ENCODE results near the gene SYMPK.

SYMPK gene

GRCh38 chr19:45785781-45786532, 77.0 kb downstream of the SYMPK start:
- peaks cover 29% of the 10 kb centered on the region for H3K4me1 ChIP-seq (ENCODE audit: control insufficient read depth, insufficient read depth, low read length, unreplicated experiment)
- H3K79me2 ChIP-seq (ENCODE audit: control insufficient read depth, insufficient read depth, low read length, unreplicated experiment), result peaks cover 3% of the 10 kb centered on the region
- no peak overlapping the region for H3K27ac ChIP-seq (ENCODE audit: low read depth, low read length)
- H2AFZ ChIP-seq (ENCODE audit: low read length, unreplicated experiment), result no peak overlapping the region
- no peaks in the 10 kb centered on the region for H3K27me3 ChIP-seq (ENCODE audit: insufficient read depth, low read length)
- H3K4me3 ChIP-seq (ENCODE audit: low read depth, low read length), result no peak overlapping the region
- H3K36me3 ChIP-seq (ENCODE audit: insufficient read depth, low read length), result peaks cover 3% of the 10 kb centered on the region; the same call in 1 of the 2 replicates

- H3K27ac ChIP-seq (ENCODE audit: low read depth, low read length), result no peak overlapping the region
- no peak overlapping the region for H3K4me3 ChIP-seq (ENCODE audit: low read depth, low read length)
- no peaks in the 10 kb centered on the region for H3K27me3 ChIP-seq (ENCODE audit: insufficient read depth, low read length)
- H3K79me2 ChIP-seq (ENCODE audit: control insufficient read depth, insufficient read depth, low read length, unreplicated experiment), result no peaks in the 10 kb centered on the region
- peaks cover 30% of the 10 kb centered on the region for H3K4me1 ChIP-seq (ENCODE audit: control insufficient read depth, insufficient read depth, low read length, unreplicated experiment)
- no peak overlapping the region for H2AFZ ChIP-seq (ENCODE audit: low read length, unreplicated experiment)
- H3K36me3 ChIP-seq (ENCODE audit: insufficient read depth, low read length), result peaks cover 4% of the 10 kb centered on the region; the same call in 1 of the 2 replicates
These were observed 77.8 kb downstream of the SYMPK start for GRCh38 chr19:45785097-45785496.

GRCh38 chr19:45784096-45784495, 78.9 kb downstream of the SYMPK start:
- H3K36me3 ChIP-seq (ENCODE audit: insufficient read depth, low read length), result 0 out of 2 replicates have a peak, but pooled peaks cover 6% of the 10 kb centered on the region
- H3K27ac ChIP-seq (ENCODE audit: low read depth, low read length), result peak overlapping the region; percentile 77; the same call in 1 of the 2 replicates
- no peaks in the 10 kb centered on the region for H3K79me2 ChIP-seq (ENCODE audit: control insufficient read depth, insufficient read depth, low read length, unreplicated experiment)
- no peak overlapping the region for H2AFZ ChIP-seq (ENCODE audit: low read length, unreplicated experiment)
- no peak overlapping the region for H3K4me3 ChIP-seq (ENCODE audit: low read depth, low read length)
- no peaks in the 10 kb centered on the region for H3K27me3 ChIP-seq (ENCODE audit: insufficient read depth, low read length)
- peaks cover 30% of the 10 kb centered on the region for H3K4me1 ChIP-seq (ENCODE audit: control insufficient read depth, insufficient read depth, low read length, unreplicated experiment)

GRCh38 chr19:45782820-45783785, 79.8 kb downstream of the SYMPK start:
- no peak overlapping the region for H3K4me3 ChIP-seq (ENCODE audit: low read depth, low read length)
- H2AFZ ChIP-seq (ENCODE audit: low read length, unreplicated experiment), result no peak overlapping the region
- H3K4me1 ChIP-seq (ENCODE audit: control insufficient read depth, insufficient read depth, low read length, unreplicated experiment), result peaks cover 30% of the 10 kb centered on the region
- no peaks in the 10 kb centered on the region for H3K79me2 ChIP-seq (ENCODE audit: control insufficient read depth, insufficient read depth, low read length, unreplicated experiment)
- H3K27ac ChIP-seq (ENCODE audit: low read depth, low read length), result peak overlapping the region; percentile 77
- H3K27me3 ChIP-seq (ENCODE audit: insufficient read depth, low read length), result no peaks in the 10 kb centered on the region
- 0 out of 2 replicates have a peak, but pooled peaks cover 11% of the 10 kb centered on the region for H3K36me3 ChIP-seq (ENCODE audit: insufficient read depth, low read length)

DNA sequence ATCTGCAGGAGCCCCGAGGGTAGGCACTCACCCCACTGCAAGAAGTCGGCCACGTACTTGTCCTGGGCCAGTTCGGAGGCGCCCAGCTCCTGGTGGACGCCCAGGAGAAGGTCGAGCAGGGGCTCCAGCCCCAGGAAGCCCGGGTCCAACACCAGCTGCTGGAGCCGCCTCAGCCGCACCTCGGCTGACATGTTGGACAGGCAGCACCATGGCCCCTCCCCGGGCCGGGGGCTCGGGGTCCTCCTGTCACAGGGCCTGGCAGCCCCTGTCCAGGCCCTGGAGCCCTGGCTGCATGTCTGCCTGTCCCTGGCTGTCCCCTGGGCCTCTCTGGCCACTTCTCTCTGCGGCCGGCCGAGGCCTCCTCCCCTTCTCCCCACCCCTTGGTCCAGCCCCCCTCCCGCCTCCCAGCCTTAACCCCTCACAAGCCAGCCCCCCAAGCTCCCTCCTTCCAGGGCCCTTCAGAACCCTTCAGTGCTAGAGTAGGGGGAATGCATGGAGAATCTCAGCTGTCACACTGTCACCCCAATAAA, 80.7 kb downstream of the SYMPK start, which contains the start of gene DMPK:
DMPK (minus strand) TSS at position 329 of the 530 bp plus-strand sequence; CDS start at position 191, 138 bp downstream.
- H3K27ac ChIP-seq (ENCODE audit: low read depth, low read length), result peak within 1 kb of the TSS; percentile 77
- H3K27me3 ChIP-seq (ENCODE audit: insufficient read depth, low read length), result no peaks in the 10 kb centered on the region
- no peaks in the 10 kb centered on the region for H3K79me2 ChIP-seq (ENCODE audit: control insufficient read depth, insufficient read depth, low read length, unreplicated experiment)
- H3K4me3 ChIP-seq (ENCODE audit: low read depth, low read length), result no peak within 1 kb of the TSS
- peaks cover 30% of the 10 kb centered on the region for H3K4me1 ChIP-seq (ENCODE audit: control insufficient read depth, insufficient read depth, low read length, unreplicated experiment)
- no peak within 1 kb of the TSS for H2AFZ ChIP-seq (ENCODE audit: low read length, unreplicated experiment)
- 0 out of 2 replicates have a peak, but pooled peaks cover 11% of the 10 kb centered on the region for H3K36me3 ChIP-seq (ENCODE audit: insufficient read depth, low read length)

DNA sequence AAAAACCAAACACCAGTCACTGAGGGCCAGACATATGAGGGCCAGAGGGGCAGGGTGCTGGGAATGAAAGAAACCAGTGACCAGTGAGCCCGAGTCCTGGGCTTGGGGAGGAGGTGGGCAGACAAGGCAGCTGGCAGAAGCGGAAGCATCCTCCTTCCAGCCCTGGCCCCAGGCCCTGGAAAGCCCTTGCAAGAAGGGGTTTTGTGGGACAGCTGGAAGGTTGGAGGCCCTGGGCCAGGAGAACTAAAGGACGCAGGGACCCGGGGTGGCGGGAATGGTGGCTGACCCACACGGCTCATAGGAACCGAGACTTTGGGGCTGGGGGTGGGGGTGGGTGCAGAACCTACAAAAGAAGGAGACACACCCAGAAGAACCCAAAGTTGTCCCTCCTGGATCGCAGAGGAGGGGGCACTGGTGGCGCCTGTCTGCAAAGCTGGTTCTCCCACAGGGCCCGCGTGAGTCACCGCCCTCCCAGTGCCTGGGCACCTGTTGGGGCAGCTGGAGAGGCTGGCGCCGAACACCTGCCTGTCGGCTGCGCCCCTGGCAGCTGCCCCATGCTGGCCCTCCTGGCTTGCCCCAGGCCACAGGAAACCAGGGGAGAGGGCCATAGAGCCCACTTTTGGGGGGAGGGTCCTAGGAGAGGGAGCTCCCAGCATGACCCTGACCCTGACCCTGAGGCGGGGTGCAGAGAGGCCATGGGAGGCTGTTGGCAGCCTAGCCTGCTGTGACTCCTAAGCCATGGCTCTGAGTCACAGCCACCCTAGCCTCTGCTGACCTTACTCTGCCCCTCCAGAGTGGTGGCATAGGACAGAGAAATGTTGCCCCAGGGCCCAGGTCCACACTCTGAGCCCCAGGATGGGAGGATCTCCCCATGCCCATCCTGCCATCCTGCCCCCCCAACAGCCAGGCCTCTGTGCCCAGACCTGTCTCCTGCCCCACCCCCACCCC, 81.5 kb downstream of the SYMPK start:
- no peak overlapping the region for H2AFZ ChIP-seq (ENCODE audit: low read length, unreplicated experiment)
- H3K79me2 ChIP-seq (ENCODE audit: control insufficient read depth, insufficient read depth, low read length, unreplicated experiment), result no peaks in the 10 kb centered on the region
- H3K27me3 ChIP-seq (ENCODE audit: insufficient read depth, low read length), result no peaks in the 10 kb centered on the region
- H3K4me3 ChIP-seq (ENCODE audit: low read depth, low read length), result no peak overlapping the region
- H3K27ac ChIP-seq (ENCODE audit: low read depth, low read length), result no peak overlapping the region
- peaks cover 30% of the 10 kb centered on the region for H3K4me1 ChIP-seq (ENCODE audit: control insufficient read depth, insufficient read depth, low read length, unreplicated experiment)
- H3K36me3 ChIP-seq (ENCODE audit: insufficient read depth, low read length), result 0 out of 2 replicates have a peak, but pooled peaks cover 11% of the 10 kb centered on the region

DNA sequence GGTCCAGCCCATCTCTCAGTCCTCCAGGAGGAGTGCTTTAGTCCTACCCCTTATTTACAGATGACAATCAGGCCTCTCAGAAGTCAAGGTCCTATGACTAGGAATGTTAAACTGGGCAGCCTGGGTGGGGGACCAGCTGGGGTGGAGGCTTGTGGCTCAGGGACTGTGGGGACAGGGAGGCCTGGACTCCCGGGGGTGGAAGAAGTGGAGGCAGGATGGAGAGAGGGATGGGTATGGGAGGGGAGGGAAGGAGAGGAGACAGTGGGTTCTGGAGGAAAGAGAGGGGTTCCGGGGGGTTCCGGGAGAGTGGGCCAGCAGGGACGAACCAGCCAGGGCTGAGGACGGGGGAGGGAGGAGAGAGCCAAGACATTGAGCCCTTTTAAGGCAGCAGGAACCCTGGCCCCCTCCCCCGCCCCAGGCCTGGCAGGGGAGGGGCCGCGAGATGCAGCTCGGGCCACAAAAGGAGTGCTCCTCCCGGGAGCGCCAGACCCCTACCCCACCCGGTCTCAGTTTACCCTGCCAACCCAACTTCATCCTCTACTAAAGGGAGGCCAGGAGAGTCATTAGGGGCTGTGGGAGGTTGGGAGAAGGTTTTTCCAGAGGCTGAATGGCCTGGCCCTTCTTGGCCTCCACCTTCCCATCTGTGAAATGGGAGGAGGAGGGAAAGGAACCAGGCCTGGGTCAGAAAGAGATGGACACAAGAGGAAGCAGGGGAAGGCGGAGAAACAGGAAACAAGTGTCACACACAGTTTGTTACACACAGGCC, 82.3 kb downstream of the SYMPK start:
- H3K27ac ChIP-seq (ENCODE audit: low read depth, low read length), result no peak overlapping the region

DNA sequence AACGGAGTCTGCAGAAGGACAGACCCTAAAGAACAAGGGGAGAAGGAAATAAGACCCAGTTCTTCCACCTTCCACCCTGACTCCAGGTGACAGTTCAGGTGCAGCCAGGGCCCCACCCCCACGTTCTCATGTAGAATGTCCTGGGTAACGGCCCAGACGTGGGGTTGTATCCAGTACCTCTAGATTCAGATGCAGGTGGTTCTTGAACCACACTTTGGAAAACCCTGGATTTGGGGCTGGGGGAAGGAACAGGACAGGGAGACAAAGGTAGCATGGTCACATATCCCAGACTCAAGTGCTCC, 82.8 kb downstream of the SYMPK start:
- no peak overlapping the region for H3K27ac ChIP-seq (ENCODE audit: low read depth, low read length)
- no peak overlapping the region for H2AFZ ChIP-seq (ENCODE audit: low read length, unreplicated experiment)
- no peaks in the 10 kb centered on the region for H3K79me2 ChIP-seq (ENCODE audit: control insufficient read depth, insufficient read depth, low read length, unreplicated experiment)
- no peaks in the 10 kb centered on the region for H3K27me3 ChIP-seq (ENCODE audit: insufficient read depth, low read length)
- H3K36me3 ChIP-seq (ENCODE audit: insufficient read depth, low read length), result 0 out of 2 replicates have a peak, but pooled peaks cover 11% of the 10 kb centered on the region
- no peak overlapping the region for H3K4me3 ChIP-seq (ENCODE audit: low read depth, low read length)
- H3K4me1 ChIP-seq (ENCODE audit: control insufficient read depth, insufficient read depth, low read length, unreplicated experiment), result peaks cover 30% of the 10 kb centered on the region

More for the DNA sequence above, 82.3 kb downstream of the SYMPK start:
- H3K36me3 ChIP-seq (ENCODE audit: insufficient read depth, low read length), result 0 out of 2 replicates have a peak, but pooled peaks cover 11% of the 10 kb centered on the region
- H3K4me3 ChIP-seq (ENCODE audit: low read depth, low read length), result no peak overlapping the region
- no peaks in the 10 kb centered on the region for H3K79me2 ChIP-seq (ENCODE audit: control insufficient read depth, insufficient read depth, low read length, unreplicated experiment)
- H3K4me1 ChIP-seq (ENCODE audit: control insufficient read depth, insufficient read depth, low read length, unreplicated experiment), result peaks cover 30% of the 10 kb centered on the region
- no peak overlapping the region for H2AFZ ChIP-seq (ENCODE audit: low read length, unreplicated experiment)
- no peaks in the 10 kb centered on the region for H3K27me3 ChIP-seq (ENCODE audit: insufficient read depth, low read length)

Data from ACC112 (cell line).